OCI-LY7 (cell line): ENCODE measurements around the gene AKR1A1. TPM values are rescaled to one million over a fixed set of nuclear protein-coding genes. Genes with fewer than 3 reads are reported as not detected.

ENCODE experiments used
- BruUV-seq: library from RNA; stranded (reverse); fragments of 400-500 nt; replicated peaks from 2 replicates; lab custom pipeline; 2021; lab: Mats Ljungman, UMichigan
- CTCF ChIA-PET: fragments of 300-600 bp; sonication (Branson Sonifier 250); formaldehyde crosslinking; loops from one replicate; lab custom pipeline; 2022; ENCODE audit warnings: antibody characterized with exemption; ENCODE audit not compliant: unreplicated experiment; lab: Charles Lee
- POLR2A ChIA-PET: fragments of 300-600 bp; sonication (Branson Sonifier 250); formaldehyde crosslinking; loops from one replicate; lab custom pipeline; 2022; ENCODE audit warnings: antibody characterized with exemption; lab: Charles Lee
- DNase-seq: peaks from one replicate; pipeline ENCODE4 v3.0.0-alpha.2; 2015; ENCODE audit warnings: low spot score
- H2AFZ ChIP-seq: fragments of 200-600 bp; sonication (generic), shearing (Covaris generic); 2 replicates; pipeline ENCODE4 v1.6.1; 2014; ENCODE audit warnings: mild to moderate bottlenecking, antibody characterized with exemption, low read length, moderate library complexity
- H3K27ac ChIP-seq: fragments of 200-600 bp; sonication (generic); 2 replicates; pipeline ENCODE4 v1.5.1; 2014; ENCODE audit warnings: mixed run types, low read depth, mild to moderate bottlenecking, moderate library complexity, low read length, inconsistent platforms; ENCODE audit not compliant: poor library complexity, severe bottlenecking
- H3K36me3 ChIP-seq: fragments of 200-600 bp; sonication (generic); 2 replicates; pipeline ENCODE4 v1.6.1; 2014; ENCODE audit warnings: mild to moderate bottlenecking, antibody characterized with exemption, low read length, moderate library complexity, mixed read lengths; ENCODE audit not compliant: insufficient read depth
- H3K4me1 ChIP-seq: fragments of 200-600 bp; sonication (generic); 2 replicates; pipeline ENCODE4 v1.5.1; 2014; ENCODE audit warnings: mild to moderate bottlenecking, low read length; ENCODE audit not compliant: insufficient read depth, poor library complexity, severe bottlenecking
- H3K4me2 ChIP-seq: fragments of 200-600 bp; sonication (generic); 2 replicates; pipeline ENCODE4 v1.6.1; 2014; ENCODE audit warnings: mild to moderate bottlenecking, low read length
- H3K4me3 ChIP-seq: fragments of 200-600 bp; sonication (generic); 2 replicates; pipeline ENCODE4 v1.5.1; 2014; ENCODE audit warnings: mild to moderate bottlenecking, low read depth, low read length; ENCODE audit not compliant: poor library complexity, severe bottlenecking
- H3K79me2 ChIP-seq: fragments of 200-600 bp; sonication (generic); 2 replicates; pipeline ENCODE4 v1.6.1; 2016; ENCODE audit warnings: low read depth, mild to moderate bottlenecking, low read length, moderate library complexity, mixed read lengths; ENCODE audit not compliant: insufficient read depth
- H3K9me2 ChIP-seq: fragments of 200-600 bp; sonication (generic); 2 replicates; pipeline ENCODE4 v1.6.1; 2016; ENCODE audit warnings: mild to moderate bottlenecking, low read length, mixed read lengths; ENCODE audit not compliant: insufficient read depth
- H3K9me3 ChIP-seq: fragments of 200-600 bp; sonication (generic); 2 replicates; pipeline ENCODE4 v1.6.1; 2014; ENCODE audit warnings: mild to moderate bottlenecking, mixed run types, low read length, mixed read lengths
- H4K20me1 ChIP-seq: fragments of 200-600 bp; sonication (generic); 2 replicates; pipeline ENCODE4 v1.6.1; 2014; ENCODE audit warnings: mild to moderate bottlenecking, antibody characterized with exemption, low read length, moderate library complexity, mixed read lengths; ENCODE audit not compliant: insufficient read depth
- EZH2phosphoT487 ChIP-seq: fragments of 200-600 bp; sonication (generic); IDR thresholded peaks from 2 replicates; pipeline ENCODE4 v1.6.1; 2018; ENCODE audit warnings: low read depth, borderline replicate concordance, mild to moderate bottlenecking, mixed run types, antibody characterized with exemption, low read length, moderate library complexity, mixed read lengths
- intact Hi-C: fragments of 100-400 bp; cut with micrococcal nuclease; formaldehyde crosslinking; loops from one replicate; pipeline ENCODE4 v1.10.0; 2022; ENCODE audit not compliant: unreplicated experiment
- total RNA-seq, 2 experiments: library from RNA; depleted of rRNA in 1 of 2; stranded (reverse); fragments of >200 nt in 1 of 2; shearing (Covaris generic) in 1 of 2; gene quantifications; 2 replicates each; pipeline ENCODE4 v1.2.3, GENCODE V29; 2014 to 2022
- TF ChIP-seq, protein P1 (sequence below): fragments of 200-600 bp; sonication (generic); conservative IDR thresholded peaks from 2 replicates; pipeline ENCODE4 v1.5.1; 2014; ENCODE audit warnings: mild to moderate bottlenecking, antibody characterized with exemption, low read length, moderate library complexity, mixed read lengths

AKR1A1 gene
- total RNA-seq, 2 experiments from 2014 or later: 141 to 142 TPM

DNA sequence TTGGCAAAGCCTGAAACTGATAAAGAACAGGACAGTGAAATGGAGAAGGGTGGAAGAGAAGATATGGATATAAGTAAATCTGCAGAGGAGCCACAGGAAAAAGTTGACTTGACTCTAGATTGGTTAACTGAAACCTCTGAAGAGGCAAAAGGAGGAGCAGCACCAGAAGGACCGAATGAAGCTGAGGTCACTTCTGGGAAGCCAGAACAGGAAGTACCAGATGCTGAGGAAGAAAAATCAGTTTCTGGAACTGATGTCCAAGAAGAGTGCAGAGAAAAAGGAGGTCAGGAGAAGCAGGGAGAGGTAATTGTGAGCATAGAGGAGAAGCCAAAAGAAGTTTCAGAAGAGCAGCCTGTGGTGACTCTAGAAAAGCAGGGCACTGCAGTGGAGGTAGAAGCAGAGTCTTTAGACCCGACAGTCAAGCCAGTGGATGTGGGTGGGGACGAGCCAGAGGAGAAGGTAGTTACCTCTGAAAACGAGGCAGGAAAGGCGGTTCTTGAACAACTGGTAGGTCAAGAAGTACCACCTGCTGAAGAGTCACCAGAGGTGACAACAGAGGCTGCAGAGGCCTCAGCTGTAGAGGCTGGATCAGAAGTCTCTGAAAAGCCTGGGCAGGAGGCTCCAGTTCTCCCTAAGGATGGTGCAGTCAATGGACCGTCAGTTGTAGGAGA, 56.9 kb downstream of the AKR1A1 start:
- intact Hi-C loops: no loop called here

DNA sequence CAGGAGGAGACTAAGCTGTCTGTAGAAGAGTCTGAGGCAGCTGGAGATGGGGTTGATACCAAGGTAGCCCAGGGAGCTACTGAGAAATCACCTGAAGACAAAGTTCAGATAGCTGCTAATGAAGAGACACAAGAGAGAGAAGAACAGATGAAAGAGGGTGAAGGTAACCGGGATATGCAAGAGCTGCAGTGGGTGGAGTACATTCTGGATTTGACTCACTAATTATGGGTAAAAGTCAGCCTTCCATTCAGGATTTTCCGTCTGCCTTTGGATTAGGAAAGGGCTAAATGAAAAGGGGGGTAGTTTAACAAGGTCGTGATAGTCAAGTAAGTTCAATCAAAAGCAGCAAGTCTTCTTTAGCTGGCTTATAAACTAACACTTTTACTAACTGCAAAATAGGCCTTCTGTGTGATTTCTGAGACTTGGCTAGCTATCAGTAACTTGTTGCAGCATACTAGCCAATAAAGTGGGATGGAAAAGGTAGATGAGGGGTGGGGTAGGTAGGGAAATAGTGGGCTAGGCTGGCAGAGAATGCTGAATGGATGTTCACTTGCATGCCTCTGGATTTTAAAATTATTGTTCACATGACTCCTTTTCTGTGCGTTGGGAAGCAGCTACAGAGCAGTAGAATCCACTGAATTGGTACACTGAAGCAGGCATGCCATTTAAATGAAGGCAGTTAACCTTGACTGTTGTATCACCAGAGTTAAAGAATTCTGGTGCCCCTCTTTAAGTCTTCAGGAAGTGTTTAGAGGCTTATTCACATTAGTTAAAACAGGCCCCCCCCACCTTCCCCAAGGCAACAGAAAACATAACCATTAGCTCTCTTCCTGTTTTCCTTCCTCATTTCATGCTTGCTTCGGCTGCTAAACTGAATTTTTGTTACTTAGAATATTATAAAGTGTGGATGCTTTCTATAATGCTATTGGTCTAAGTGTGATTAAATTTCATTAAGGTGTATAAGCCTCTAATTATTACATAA, 57.8 kb downstream of the AKR1A1 start:
- TF ChIP-seq, protein P1, sequence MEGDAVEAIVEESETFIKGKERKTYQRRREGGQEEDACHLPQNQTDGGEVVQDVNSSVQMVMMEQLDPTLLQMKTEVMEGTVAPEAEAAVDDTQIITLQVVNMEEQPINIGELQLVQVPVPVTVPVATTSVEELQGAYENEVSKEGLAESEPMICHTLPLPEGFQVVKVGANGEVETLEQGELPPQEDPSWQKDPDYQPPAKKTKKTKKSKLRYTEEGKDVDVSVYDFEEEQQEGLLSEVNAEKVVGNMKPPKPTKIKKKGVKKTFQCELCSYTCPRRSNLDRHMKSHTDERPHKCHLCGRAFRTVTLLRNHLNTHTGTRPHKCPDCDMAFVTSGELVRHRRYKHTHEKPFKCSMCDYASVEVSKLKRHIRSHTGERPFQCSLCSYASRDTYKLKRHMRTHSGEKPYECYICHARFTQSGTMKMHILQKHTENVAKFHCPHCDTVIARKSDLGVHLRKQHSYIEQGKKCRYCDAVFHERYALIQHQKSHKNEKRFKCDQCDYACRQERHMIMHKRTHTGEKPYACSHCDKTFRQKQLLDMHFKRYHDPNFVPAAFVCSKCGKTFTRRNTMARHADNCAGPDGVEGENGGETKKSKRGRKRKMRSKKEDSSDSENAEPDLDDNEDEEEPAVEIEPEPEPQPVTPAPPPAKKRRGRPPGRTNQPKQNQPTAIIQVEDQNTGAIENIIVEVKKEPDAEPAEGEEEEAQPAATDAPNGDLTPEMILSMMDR: no peak
- no peak for TF ChIP-seq EZH2phosphoT487
- H3K9me2 ChIP-seq: no peaks in the 10 kb centered on the region
- H3K4me2 ChIP-seq: peak overlapping the region; percentile 0; the same call in 1 of the 2 replicates
- DNase-seq: peak; percentile 29
- H3K79me2 ChIP-seq: peaks cover 34% of the 10 kb centered on the region; the same call in 1 of the 2 replicates
- H4K20me1 ChIP-seq: peaks cover 10% of the 10 kb centered on the region; the same call in 1 of the 2 replicates
- ChIA-PET POLR2A (interaction anchor here (0.5 to 1.4 kb wide), 10 partner anchors 8 to 1582 kb away, joined by 3 to 9 read pairs (median 3); partner anchors contain the start of gene NASP), CTCF (interaction anchor here (0.6 to 1.9 kb wide), 3 partner anchors 17 to 65 kb away, joined by 3 to 4 read pairs (median 3); no protein-coding TSS in a partner anchor)
- H3K27ac ChIP-seq: peak overlapping the region; percentile 21
- no peaks in the 10 kb centered on the region for H3K9me3 ChIP-seq
- intact Hi-C loops: no loop called here
- H2AFZ ChIP-seq: no peak overlapping the region
- H3K4me1 ChIP-seq: peaks cover 24% of the 10 kb centered on the region
- no TSS peak for BruUV-seq
- H3K36me3 ChIP-seq: peaks cover 94% of the 10 kb centered on the region
- no peak overlapping the region for H3K4me3 ChIP-seq

More for the DNA sequence above, 56.9 kb downstream of the AKR1A1 start:
- BruUV-seq: TSS peak; percentile 63
- Histone ChIP-seq H4K20me1 (peaks cover 16% of the 10 kb centered on the region; the same call in 1 of the 2 replicates), H3K4me2 (no peak overlapping the region), H3K4me3 (no peak overlapping the region), H3K79me2 (peaks cover 43% of the 10 kb centered on the region), H2AFZ (no peak overlapping the region), H3K27ac (no peak overlapping the region), H3K4me1 (peaks cover 24% of the 10 kb centered on the region), H3K9me2 (no peaks in the 10 kb centered on the region), H3K36me3 (peaks cover 94% of the 10 kb centered on the region), H3K9me3 (no peaks in the 10 kb centered on the region)
- no peak for DNase-seq
- ChIA-PET POLR2A (interaction anchor here (0.6 to 1.1 kb wide), 4 partner anchors 11 to 1581 kb away, joined by 3 to 7 read pairs (median 3); no protein-coding TSS in a partner anchor), CTCF (interaction anchor here (0.6 to 1.9 kb wide), 2 partner anchors 16 to 25 kb away, joined by 3 to 4 read pairs; no protein-coding TSS in a partner anchor)
- TF ChIP-seq, protein P1: no peak
- no peak for TF ChIP-seq EZH2phosphoT487
